ENCODE results near the gene KRTAP10-1.

KRTAP10-1 gene

DNA sequence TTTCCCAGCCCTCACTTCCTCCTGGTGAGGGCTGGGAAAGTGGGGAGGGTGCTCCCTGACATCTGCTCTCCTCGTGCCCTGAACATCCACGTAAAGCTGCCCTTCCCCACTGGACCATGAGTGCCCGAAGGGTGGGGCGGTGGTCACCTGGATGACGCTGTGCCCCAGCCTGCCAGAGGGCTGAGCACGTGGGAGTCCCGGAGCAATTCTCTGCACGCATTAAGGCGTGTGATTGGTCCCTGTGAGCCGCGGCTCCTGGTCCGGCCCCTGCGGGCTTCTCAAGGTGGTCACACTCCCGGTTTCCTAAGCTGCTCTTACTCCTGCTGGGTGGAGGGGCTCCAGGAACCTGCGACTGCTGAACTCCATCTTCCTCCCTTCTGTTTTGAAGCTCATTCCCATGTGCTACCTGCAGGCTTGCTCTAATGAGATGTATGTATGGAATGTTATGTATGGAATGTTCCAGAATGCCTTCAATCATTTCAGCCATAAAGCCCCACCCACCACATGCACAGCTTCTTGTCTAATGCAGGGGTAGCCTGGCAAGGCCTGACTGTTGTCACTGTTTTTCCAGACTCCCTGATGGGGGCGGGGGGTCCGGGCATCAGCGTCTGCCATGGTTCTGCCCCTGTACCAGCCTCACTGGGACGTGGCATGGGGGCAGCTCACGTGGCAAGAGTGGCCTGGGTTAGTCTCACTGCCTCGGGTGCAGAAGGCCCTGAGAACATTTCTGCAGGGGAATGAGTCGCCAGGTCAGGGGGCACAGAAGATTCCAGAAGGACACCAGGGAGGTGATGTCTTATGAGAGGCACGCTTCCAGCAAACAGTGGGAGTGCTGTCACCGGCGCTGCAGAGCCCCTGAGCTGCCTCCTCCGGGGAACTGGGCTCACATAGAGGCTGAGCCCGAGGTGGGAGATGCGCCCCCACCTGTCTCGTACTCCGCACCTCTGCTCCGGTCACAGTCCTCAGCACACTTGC is 19.4 kb downstream of the KRTAP10-1 start:
- Mint-ChIP-seq H3K36me3 (ENCODE audit: low read depth) (no peaks in the 10 kb centered on the region), H3K4me1 (ENCODE audit: low read depth) (no peaks in the 10 kb centered on the region), H3K27ac (no peak overlapping the region), H3K27me3 (no peaks in the 10 kb centered on the region), H3K9me3 (peaks cover 4% of the 10 kb centered on the region), H3K4me3 (no peak overlapping the region)

GRCh38 chr21:44519346-44520325 is 20.4 kb downstream of the KRTAP10-1 start:
- peaks cover 4% of the 10 kb centered on the region for H3K9me3 Mint-ChIP-seq
- H3K27ac Mint-ChIP-seq = no peak overlapping the region
- H3K27me3 Mint-ChIP-seq = no peaks in the 10 kb centered on the region
- no peaks in the 10 kb centered on the region for H3K36me3 Mint-ChIP-seq (ENCODE audit: low read depth)
- no peak overlapping the region for H3K4me3 Mint-ChIP-seq
- H3K4me1 Mint-ChIP-seq (ENCODE audit: low read depth) = no peaks in the 10 kb centered on the region

GRCh38 chr21:44518686-44519085 is 21.3 kb downstream of the KRTAP10-1 start:
- Mint-ChIP-seq H3K36me3 (ENCODE audit: low read depth) (no peaks in the 10 kb centered on the region), H3K27ac (no peak overlapping the region), H3K9me3 (peaks cover 4% of the 10 kb centered on the region), H3K27me3 (no peaks in the 10 kb centered on the region), H3K4me3 (no peak overlapping the region), H3K4me1 (ENCODE audit: low read depth) (no peaks in the 10 kb centered on the region)

- H3K4me3 Mint-ChIP-seq = no peak overlapping the region
- no peaks in the 10 kb centered on the region for H3K4me1 Mint-ChIP-seq (ENCODE audit: low read depth)
- no peak overlapping the region for H3K27ac Mint-ChIP-seq
- H3K27me3 Mint-ChIP-seq = no peaks in the 10 kb centered on the region
- peaks cover 4% of the 10 kb centered on the region for H3K9me3 Mint-ChIP-seq
- no peaks in the 10 kb centered on the region for H3K36me3 Mint-ChIP-seq (ENCODE audit: low read depth)
Observed at GRCh38 chr21:44517175-44517899, 22.7 kb downstream of the KRTAP10-1 start.

- Mint-ChIP-seq H3K4me1 (ENCODE audit: low read depth) (no peaks in the 10 kb centered on the region), H3K27ac (no peak overlapping the region), H3K4me3 (no peak overlapping the region), H3K9me3 (peaks cover 4% of the 10 kb centered on the region), H3K27me3 (no peaks in the 10 kb centered on the region), H3K36me3 (ENCODE audit: low read depth) (no peaks in the 10 kb centered on the region)
Observed at GRCh38 chr21:44516828-44517174, 23.2 kb downstream of the KRTAP10-1 start.

DNA sequence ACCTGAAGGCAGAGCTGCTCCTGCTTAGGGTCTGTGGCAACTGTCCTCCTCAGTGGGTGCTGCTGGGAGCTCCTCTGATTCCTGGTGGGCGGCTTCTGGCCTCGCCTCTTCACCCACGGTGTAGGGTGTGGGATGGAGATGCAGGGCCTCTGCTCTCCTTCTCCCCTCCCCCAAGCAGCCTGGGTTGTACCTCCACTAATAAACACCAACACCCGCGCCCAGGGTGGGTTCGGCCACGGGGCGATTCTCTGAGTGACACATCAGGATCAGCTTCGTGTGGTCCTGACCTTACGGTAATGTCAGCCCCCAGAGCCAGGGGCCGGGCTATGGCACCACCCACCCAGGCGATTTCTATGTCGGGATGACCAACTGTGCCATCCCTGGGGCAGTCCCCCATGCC is 23.7 kb downstream of the KRTAP10-1 start:
- Mint-ChIP-seq H3K27me3 (no peaks in the 10 kb centered on the region), H3K36me3 (ENCODE audit: low read depth) (no peaks in the 10 kb centered on the region), H3K4me1 (ENCODE audit: low read depth) (no peaks in the 10 kb centered on the region), H3K27ac (no peak overlapping the region), H3K4me3 (no peak overlapping the region), H3K9me3 (peaks cover 4% of the 10 kb centered on the region)

GRCh38 chr21:44515359-44516165 is 24.4 kb downstream of the KRTAP10-1 start:
- Mint-ChIP-seq H3K4me3 (no peak overlapping the region), H3K4me1 (ENCODE audit: low read depth) (no peaks in the 10 kb centered on the region), H3K27ac (no peak overlapping the region), H3K27me3 (no peaks in the 10 kb centered on the region), H3K9me3 (peaks cover 4% of the 10 kb centered on the region), H3K36me3 (ENCODE audit: low read depth) (no peaks in the 10 kb centered on the region)

DNA sequence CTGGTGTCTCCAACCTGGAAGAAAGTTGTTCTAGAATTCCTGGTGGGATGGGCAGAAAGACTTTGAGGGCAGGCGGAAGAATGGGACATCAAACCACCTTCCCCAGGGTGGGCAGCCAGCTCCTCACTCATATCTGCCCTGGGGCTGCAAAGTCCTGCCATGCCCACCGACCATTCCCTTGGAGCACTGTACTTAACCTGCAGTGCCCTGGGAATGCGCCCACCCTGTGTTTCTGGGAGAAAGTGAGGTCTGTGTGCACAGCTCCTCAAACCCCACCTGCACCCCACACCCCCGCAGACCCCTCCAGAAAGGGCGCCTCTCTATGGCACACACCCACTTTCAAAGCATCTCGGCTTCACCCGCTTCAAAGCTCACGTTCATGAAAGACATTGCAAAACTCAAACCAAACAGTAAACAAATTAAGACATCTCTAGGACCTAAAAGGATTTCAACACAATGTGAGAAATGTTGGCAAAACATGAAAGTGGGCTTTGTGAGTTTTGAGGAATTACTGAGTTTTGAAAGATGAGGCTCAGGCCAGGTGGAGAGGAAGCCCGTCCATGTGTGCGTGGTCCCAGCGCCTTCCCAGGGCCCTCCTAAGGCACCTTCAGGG is 25.1 kb downstream of the KRTAP10-1 start:
- H3K9me3 Mint-ChIP-seq = peaks cover 4% of the 10 kb centered on the region
- H3K27ac Mint-ChIP-seq = no peak overlapping the region
- H3K4me1 Mint-ChIP-seq (ENCODE audit: low read depth) = no peaks in the 10 kb centered on the region
- no peaks in the 10 kb centered on the region for H3K36me3 Mint-ChIP-seq (ENCODE audit: low read depth)
- H3K27me3 Mint-ChIP-seq = no peaks in the 10 kb centered on the region
- H3K4me3 Mint-ChIP-seq = no peak overlapping the region

DNA sequence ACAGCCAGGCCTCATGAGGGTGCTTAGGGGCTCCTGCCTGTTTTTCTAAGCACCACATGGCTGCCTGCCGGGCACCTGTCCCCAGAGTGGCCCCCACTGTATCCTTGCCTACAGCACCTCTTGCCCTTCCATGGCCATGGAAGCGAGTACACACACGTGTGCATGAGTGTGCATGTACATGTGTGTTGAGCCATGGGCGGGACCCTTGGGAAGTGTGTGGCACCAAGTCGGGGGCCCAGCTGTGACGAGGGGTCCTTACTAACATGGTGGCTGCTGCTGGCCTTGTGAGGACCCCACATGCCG is 25.8 kb downstream of the KRTAP10-1 start:
- Mint-ChIP-seq H3K4me3 (no peak overlapping the region), H3K27me3 (no peaks in the 10 kb centered on the region), H3K9me3 (peaks cover 4% of the 10 kb centered on the region), H3K36me3 (ENCODE audit: low read depth) (no peaks in the 10 kb centered on the region), H3K4me1 (ENCODE audit: low read depth) (no peaks in the 10 kb centered on the region), H3K27ac (no peak overlapping the region)

GRCh38 chr21:44513389-44514217 is 26.4 kb downstream of the KRTAP10-1 start:
- peaks cover 4% of the 10 kb centered on the region for H3K9me3 Mint-ChIP-seq
- H3K27ac Mint-ChIP-seq = no peak overlapping the region
- H3K4me1 Mint-ChIP-seq (ENCODE audit: low read depth) = no peaks in the 10 kb centered on the region
- no peaks in the 10 kb centered on the region for H3K36me3 Mint-ChIP-seq (ENCODE audit: low read depth)
- no peaks in the 10 kb centered on the region for H3K27me3 Mint-ChIP-seq
- no peak overlapping the region for H3K4me3 Mint-ChIP-seq

GRCh38 chr21:44512496-44513388 is 27.3 kb downstream of the KRTAP10-1 start:
- Mint-ChIP-seq H3K27ac (no peak overlapping the region), H3K4me3 (no peak overlapping the region), H3K36me3 (ENCODE audit: low read depth) (no peaks in the 10 kb centered on the region), H3K27me3 (no peaks in the 10 kb centered on the region), H3K4me1 (ENCODE audit: low read depth) (no peaks in the 10 kb centered on the region), H3K9me3 (peaks cover 2% of the 10 kb centered on the region)

GRCh38 chr21:44511938-44512275 is 28.1 kb downstream of the KRTAP10-1 start:
- Mint-ChIP-seq H3K36me3 (ENCODE audit: low read depth) (no peaks in the 10 kb centered on the region), H3K4me3 (no peak overlapping the region), H3K27ac (no peak overlapping the region), H3K27me3 (no peaks in the 10 kb centered on the region), H3K4me1 (ENCODE audit: low read depth) (no peaks in the 10 kb centered on the region), H3K9me3 (no peaks in the 10 kb centered on the region)
